NCI-H460 (cell line): ENCODE data around the gene ZMYM2. TPM values are rescaled to one million over a fixed set of nuclear protein-coding genes. Genes with fewer than 3 reads are reported as not detected.
"Not testable (repeated sequence)": the region's sequence is repeated elsewhere in the genome, so short reads cannot be mapped to it uniquely, and the experiment has no call there.

Source experiments
- DNase-seq: peaks from one replicate; pipeline ENCODE4 v3.0.0-alpha.2; 2016; ENCODE audit warnings: low read depth; ENCODE audit errors: extremely low read depth
- polyA plus RNA-seq: library from polyadenylated mRNA; depleted of rRNA; stranded (reverse); fragments of >200 nt; gene quantifications from 2 replicates; pipeline ENCODE4 v1.2.3, GENCODE V29; 2014; cell fraction: nucleus; rRNA removed
- total RNA-seq: library from RNA; depleted of rRNA; stranded (reverse); fragments of >200 nt; shearing (Covaris generic); gene quantifications from 2 replicates; pipeline ENCODE4 v1.2.3, GENCODE V29; 2014; rRNA removed

Gene ZMYM2
- 56.5 and 61.1 TPM in 2 replicates for total RNA-seq
- polyA plus RNA-seq = 38.6 and 55.4 TPM in 2 replicates

GRCh38 chr13:19958155-19959111 lies at the start of gene ZMYM2:
Gene ZMYM2 (plus strand): TSS chr13:19958727. CDS start chr13:19993073, 34,346 bp downstream.
- DNase-seq = peak; percentile 90

GRCh38 chr13:19910336-19911072 lies 48.0 kb upstream of the ZMYM2 start:
- DNase-seq = no peak

GRCh38 chr13:19927117-19927748 lies 31.3 kb upstream of the ZMYM2 start:
- DNase-seq = peak; percentile 35

- DNase-seq = no peak
Observed at GRCh38 chr13:19940106-19940505, 18.4 kb upstream of the ZMYM2 start.

- DNase-seq = no peak
Observed at GRCh38 chr13:19950374-19950773, 8.2 kb upstream of the ZMYM2 start.

- no peak for DNase-seq
Observed at GRCh38 chr13:19952850-19953249, 5.7 kb upstream of the ZMYM2 start.

GRCh38 chr13:19955873-19956559 lies 2.5 kb upstream of the ZMYM2 start:
- no peak for DNase-seq

- DNase-seq = peak; percentile 67
Observed at GRCh38 chr13:19957320-19958154, 990 bp upstream of the ZMYM2 start.

GRCh38 chr13:19959141-19959830 lies 759 bp downstream of the ZMYM2 start:
- peak; percentile 5 for DNase-seq

GRCh38 chr13:19959831-19960652 lies 1.5 kb downstream of the ZMYM2 start:
- peak; percentile 85 for DNase-seq

- DNase-seq = no peak
Observed at GRCh38 chr13:19960653-19960976, 2.1 kb downstream of the ZMYM2 start.

- DNase-seq = no peak
Observed at GRCh38 chr13:19961489-19961888, 3.0 kb downstream of the ZMYM2 start.

- no peak for DNase-seq
Observed at GRCh38 chr13:19961924-19962323, 3.4 kb downstream of the ZMYM2 start.

GRCh38 chr13:19962894-19963293 lies 4.4 kb downstream of the ZMYM2 start:
- DNase-seq = no peak

GRCh38 chr13:19967621-19968020 lies 9.1 kb downstream of the ZMYM2 start:
- DNase-seq = no peak

GRCh38 chr13:19974498-19975009 lies 16.0 kb downstream of the ZMYM2 start:
- DNase-seq = not testable (repeated sequence)

- no peak for DNase-seq
Observed at GRCh38 chr13:19978831-19979437, 20.4 kb downstream of the ZMYM2 start.
